WTC11 (cell line): ENCODE data around the gene FRMD4B. TPM values are rescaled to one million over a fixed set of nuclear protein-coding genes. Genes with fewer than 3 reads are reported as not detected.
"Not testable (repeated sequence)": the region's sequence is repeated elsewhere in the genome, so short reads cannot be mapped to it uniquely, and the experiment has no call there.

ENCODE experiments used
- ATAC-seq: fragments of 200-7000 bp; cut with Tn5 transposase; 2 replicates; pipeline ENCODE4 v1.10.0; 2021; ENCODE audit warnings: mild to moderate bottlenecking, moderate library complexity
- CTCF ChIA-PET: fragments of 300-600 bp; sonication (Branson Sonifier 250); formaldehyde crosslinking; loops from one replicate; lab custom pipeline; 2021; ENCODE audit warnings: antibody characterized with exemption; lab: Charles Lee
- POLR2A ChIA-PET: fragments of 350-600 bp; sonication (Branson Sonifier 250); formaldehyde crosslinking; loops from one replicate; lab custom pipeline; 2021; ENCODE audit warnings: antibody characterized with exemption; lab: Charles Lee
- DNase-seq: peaks from one replicate; pipeline ENCODE4 v3.0.0; 2021; ENCODE audit warnings: low spot score
- H3K27ac Mint-ChIP-seq: 2 replicates; pipeline ENCODE4 v1.8.0; 2021; ENCODE audit warnings: mixed read lengths
- H3K27me3 Mint-ChIP-seq: 2 replicates; pipeline ENCODE4 v1.8.0; 2021; ENCODE audit warnings: low read depth, mild to moderate bottlenecking, moderate library complexity, mixed read lengths
- H3K36me3 Mint-ChIP-seq: 2 replicates; pipeline ENCODE4 v1.8.0; 2021; ENCODE audit warnings: mixed read lengths
- H3K4me1 Mint-ChIP-seq: 2 replicates; pipeline ENCODE4 v1.8.0; 2022; ENCODE audit warnings: mixed read lengths
- H3K4me3 Mint-ChIP-seq: 2 replicates; pipeline ENCODE4 v1.8.0; 2021; ENCODE audit warnings: mild to moderate bottlenecking, moderate library complexity, mixed read lengths
- H3K9me3 Mint-ChIP-seq: 2 replicates; pipeline ENCODE4 v1.8.0; 2021; ENCODE audit warnings: mixed read lengths
- AR ChIP-seq: fragments of 250-450 bp; sonication (Bioruptor Pico); IDR thresholded peaks from 2 replicates; pipeline ENCODE4 v1.9.0; 2021; ENCODE audit warnings: mild to moderate bottlenecking
- CBFB ChIP-seq: sonication (generic); formaldehyde crosslinking; IDR thresholded peaks from 2 replicates; pipeline ENCODE4 v1.8.1; 2022; ENCODE audit warnings: mild to moderate bottlenecking, low read depth, missing genetic modification reagents
- CTCF ChIP-seq: fragments of 200-600 bp; IDR thresholded peaks from 2 replicates; pipeline ENCODE4 v1.8.0; 2022; ENCODE audit warnings: antibody characterized with exemption
- E2F1 ChIP-seq: sonication (generic); formaldehyde crosslinking; IDR thresholded peaks from 2 replicates; pipeline ENCODE4 v1.8.0; 2022; ENCODE audit warnings: mild to moderate bottlenecking, missing genetic modification reagents
- ELF4 ChIP-seq: sonication (generic); formaldehyde crosslinking; IDR thresholded peaks from 2 replicates; pipeline ENCODE4 v1.8.1; 2022; ENCODE audit warnings: low read depth, mild to moderate bottlenecking, moderate library complexity, missing genetic modification reagents
- MAX ChIP-seq: sonication (generic); formaldehyde crosslinking; IDR thresholded peaks from 2 replicates; pipeline ENCODE4 v1.8.0; 2022; ENCODE audit warnings: mild to moderate bottlenecking, missing genetic modification reagents
- PRDM15 ChIP-seq: sonication (generic); formaldehyde crosslinking; IDR thresholded peaks from 2 replicates; pipeline ENCODE4 v1.8.0; 2022; ENCODE audit warnings: missing genetic modification reagents
- ZNF219 ChIP-seq: sonication (generic); formaldehyde crosslinking; IDR thresholded peaks from 2 replicates; pipeline ENCODE4 v1.8.0; 2023; ENCODE audit warnings: missing genetic modification reagents, mild to moderate bottlenecking, borderline replicate concordance
- ZNF317 ChIP-seq: sonication (generic); formaldehyde crosslinking; IDR thresholded peaks from 2 replicates; pipeline ENCODE4 v1.8.1; 2023; ENCODE audit warnings: low read depth, mild to moderate bottlenecking, moderate library complexity, missing genetic modification reagents, borderline replicate concordance
- ZNF416 ChIP-seq: fragments of 250-450 bp; sonication (Bioruptor Pico); IDR thresholded peaks from 2 replicates; pipeline ENCODE4 v1.9.0; 2021; ENCODE audit warnings: mild to moderate bottlenecking, inconsistent platforms
- ZNF425 ChIP-seq: fragments of 250-450 bp; sonication (Bioruptor Pico); conservative IDR thresholded peaks from 2 replicates; pipeline ENCODE4 v1.9.0; 2021; ENCODE audit warnings: mild to moderate bottlenecking
- ZNF532 ChIP-seq: fragments of 250-450 bp; sonication (Bioruptor Pico); IDR thresholded peaks from 2 replicates; pipeline ENCODE4 v1.9.0; 2021; ENCODE audit warnings: mild to moderate bottlenecking, borderline replicate concordance
- total RNA-seq: library from RNA; stranded (reverse); gene quantifications from 3 replicates; pipeline ENCODE4 v1.2.3, GENCODE V29; 2021

Gene FRMD4B
- total RNA-seq, 1 experiment from 2014 or later: 6.7 TPM

GRCh38 chr3:69282181-69282580, 103.7 kb downstream of the FRMD4B start:
- H3K27ac Mint-ChIP-seq: no peak overlapping the region
- CTCF ChIA-PET: interaction anchor here (0.5 to 1.0 kb wide), 2 partner anchors 24 to 192 kb away, joined by 3 to 5 read pairs; no protein-coding TSS in a partner anchor
- peaks cover 6% of the 10 kb centered on the region for H3K4me1 Mint-ChIP-seq
- H3K4me3 Mint-ChIP-seq: no peak overlapping the region
- no peaks in the 10 kb centered on the region; the same call in 1 of the 2 replicates for H3K27me3 Mint-ChIP-seq
- TF ChIP-seq CTCF: no peak
- no peak for TF ChIP-seq ZNF425 (CRISPR knock-in tag)
- TF ChIP-seq ZNF317 (CRISPR knock-in tag): no peak
- no peak for TF ChIP-seq AR (CRISPR knock-in tag)
- TF ChIP-seq ZNF532 (CRISPR knock-in tag): no peak
- no peak for TF ChIP-seq MAX
- H3K36me3 Mint-ChIP-seq: no peaks in the 10 kb centered on the region
- no peak for DNase-seq
- POLR2A ChIA-PET: no interaction called here
- H3K9me3 Mint-ChIP-seq: no peaks in the 10 kb centered on the region
- ATAC-seq: no peak

- POLR2A ChIA-PET, ATAC-seq, H3K4me3 Mint-ChIP-seq, H3K27me3 Mint-ChIP-seq, DNase-seq, CTCF ChIA-PET, H3K9me3 Mint-ChIP-seq, H3K27ac Mint-ChIP-seq, H3K36me3 Mint-ChIP-seq, H3K4me1 Mint-ChIP-seq: not testable (repeated sequence)
Observed at GRCh38 chr3:69277403-69277802, 108.5 kb downstream of the FRMD4B start.

GRCh38 chr3:69276884-69277283, 109.0 kb downstream of the FRMD4B start:
- DNase-seq (no peak), ATAC-seq (no peak)
- no peaks in the 10 kb centered on the region for H3K27me3 Mint-ChIP-seq
- no peak overlapping the region for H3K4me3 Mint-ChIP-seq
- no peaks in the 10 kb centered on the region for H3K36me3 Mint-ChIP-seq
- no peak overlapping the region; the same call in 1 of the 2 replicates for H3K27ac Mint-ChIP-seq
- H3K9me3 Mint-ChIP-seq: no peaks in the 10 kb centered on the region
- ChIA-PET POLR2A (no interaction called here), CTCF (no interaction called here)
- peaks cover 9% of the 10 kb centered on the region for H3K4me1 Mint-ChIP-seq
- TF ChIP-seq PRDM15 (CRISPR knock-in tag): no peak
- no peak for TF ChIP-seq ZNF219 (CRISPR knock-in tag)
- no peak for TF ChIP-seq ELF4 (CRISPR knock-in tag)
- no peak for TF ChIP-seq ZNF416 (CRISPR knock-in tag)
- no peak for TF ChIP-seq E2F1 (CRISPR knock-in tag)
- TF ChIP-seq CBFB (CRISPR knock-in tag): no peak
